Measurements from ENCODE around the gene C1orf210.

C1orf210 gene

GRCh38 chr1:43315481-43315880, 30.1 kb upstream of the C1orf210 start:
- Histone ChIP-seq H3K79me2 (ENCODE audit: insufficient read depth, low read length) (no peaks in the 10 kb centered on the region), H3F3A (ENCODE audit: low read depth) (no peaks in the 10 kb centered on the region), H3K4me3 (ENCODE audit: low read length, poor library complexity, severe bottlenecking) (no peak overlapping the region), H4K20me1 (ENCODE audit: insufficient read depth, low read length, poor library complexity, severe bottlenecking) (no peaks in the 10 kb centered on the region), H3K9me3 (ENCODE audit: insufficient read depth, low read depth, low read length) (no peaks in the 10 kb centered on the region), H3K4me2 (ENCODE audit: low read depth, low read length, poor library complexity, severe bottlenecking) (no peak overlapping the region), H3K36me3 (ENCODE audit: insufficient read depth, low read length) (no peaks in the 10 kb centered on the region), H2AFZ (ENCODE audit: low read length) (no peak overlapping the region), H3K4me1 (ENCODE audit: insufficient read depth, low read length, poor library complexity, severe bottlenecking) (no peaks in the 10 kb centered on the region), H3K9me2 (replicated peaks; ENCODE audit: low read depth, low read length) (no peaks in the 10 kb centered on the region), H3K9ac (ENCODE audit: low read depth, low read length, poor library complexity, severe bottlenecking) (no peak overlapping the region), H3K27me3 (ENCODE audit: insufficient read depth, low read length, poor library complexity, severe bottlenecking) (no peaks in the 10 kb centered on the region)
- TF ChIP-seq CTCF (conservative IDR thresholded peaks at IDR 0.05; ENCODE audit: low read length) (no peak), EZH2phosphoT487 (IDR thresholded peaks at IDR 0.05; ENCODE audit: borderline replicate concordance) (no peak)

GRCh38 chr1:43314233-43314632, 28.9 kb upstream of the C1orf210 start:
- Histone ChIP-seq H3K9me2 (replicated peaks; ENCODE audit: low read depth, low read length) (no peaks in the 10 kb centered on the region), H3K27me3 (ENCODE audit: insufficient read depth, low read length, poor library complexity, severe bottlenecking) (no peaks in the 10 kb centered on the region), H3K4me2 (ENCODE audit: low read depth, low read length, poor library complexity, severe bottlenecking) (no peak overlapping the region), H3K9me3 (ENCODE audit: insufficient read depth, low read depth, low read length) (no peaks in the 10 kb centered on the region), H3K36me3 (ENCODE audit: insufficient read depth, low read length) (no peaks in the 10 kb centered on the region), H2AFZ (ENCODE audit: low read length) (no peak overlapping the region), H3K79me2 (ENCODE audit: insufficient read depth, low read length) (no peaks in the 10 kb centered on the region), H3F3A (ENCODE audit: low read depth) (no peaks in the 10 kb centered on the region), H3K9ac (ENCODE audit: low read depth, low read length, poor library complexity, severe bottlenecking) (no peak overlapping the region), H3K4me3 (ENCODE audit: low read length, poor library complexity, severe bottlenecking) (no peak overlapping the region), H3K4me1 (ENCODE audit: insufficient read depth, low read length, poor library complexity, severe bottlenecking) (no peaks in the 10 kb centered on the region), H4K20me1 (ENCODE audit: insufficient read depth, low read length, poor library complexity, severe bottlenecking) (no peaks in the 10 kb centered on the region)
- TF ChIP-seq CTCF (conservative IDR thresholded peaks at IDR 0.05; ENCODE audit: low read length) (no peak), EZH2phosphoT487 (IDR thresholded peaks at IDR 0.05; ENCODE audit: borderline replicate concordance) (no peak)

- H3K79me2 ChIP-seq (ENCODE audit: insufficient read depth, low read length) = no peaks in the 10 kb centered on the region
- H3K9me2 ChIP-seq (replicated peaks; ENCODE audit: low read depth, low read length) = no peaks in the 10 kb centered on the region
- H3K4me1 ChIP-seq (ENCODE audit: insufficient read depth, low read length, poor library complexity, severe bottlenecking) = no peaks in the 10 kb centered on the region
- H3K27me3 ChIP-seq (ENCODE audit: insufficient read depth, low read length, poor library complexity, severe bottlenecking) = no peaks in the 10 kb centered on the region
- no peak overlapping the region for H3K4me2 ChIP-seq (ENCODE audit: low read depth, low read length, poor library complexity, severe bottlenecking)
- no peaks in the 10 kb centered on the region for H4K20me1 ChIP-seq (ENCODE audit: insufficient read depth, low read length, poor library complexity, severe bottlenecking)
- no peaks in the 10 kb centered on the region for H3K9me3 ChIP-seq (ENCODE audit: insufficient read depth, low read depth, low read length)
- H3K36me3 ChIP-seq (ENCODE audit: insufficient read depth, low read length) = no peaks in the 10 kb centered on the region
- no peak overlapping the region for H3K9ac ChIP-seq (ENCODE audit: low read depth, low read length, poor library complexity, severe bottlenecking)
- no peak for TF ChIP-seq EZH2phosphoT487 (IDR thresholded peaks at IDR 0.05; ENCODE audit: borderline replicate concordance)
- TF ChIP-seq CTCF (conservative IDR thresholded peaks at IDR 0.05; ENCODE audit: low read length) = no peak
- H3K4me3 ChIP-seq (ENCODE audit: low read length, poor library complexity, severe bottlenecking) = no peak overlapping the region
- H3F3A ChIP-seq (ENCODE audit: low read depth) = no peaks in the 10 kb centered on the region
- no peak overlapping the region for H2AFZ ChIP-seq (ENCODE audit: low read length)
Observed at GRCh38 chr1:43313771-43314170, 28.4 kb upstream of the C1orf210 start.

All from Loucy (cell line).